ENCODE measurements around the gene ERMARD. TPM values are rescaled to one million over a fixed set of nuclear protein-coding genes. Genes with fewer than 3 reads are reported as not detected.

Gene ERMARD
- total RNA-seq, 1 experiment from 2014 or later, result 17.7 TPM

- Mint-ChIP-seq H3K36me3 (no peaks in the 10 kb centered on the region), H3K9me3 (peaks cover 5% of the 10 kb centered on the region; the same call in 1 of the 2 replicates), H3K4me3 (no peak overlapping the region), H3K27ac (no peak overlapping the region), H3K4me1 (peaks cover 7% of the 10 kb centered on the region), H3K27me3 (ENCODE audit: low read depth) (peaks cover 8% of the 10 kb centered on the region)
- TF ChIP-seq CREB1 (CRISPR knock-in tag; IDR thresholded peaks at IDR 0.05), result no peak
- TF ChIP-seq ZNF532 (CRISPR knock-in tag; IDR thresholded peaks at IDR 0.05; ENCODE audit: borderline replicate concordance), result no peak
- no peak for TF ChIP-seq NFATC4 (CRISPR knock-in tag; IDR thresholded peaks at IDR 0.05)
- TF ChIP-seq USF2 (CRISPR knock-in tag; IDR thresholded peaks at IDR 0.05), result no peak
- TF ChIP-seq JUN (CRISPR knock-in tag; IDR thresholded peaks at IDR 0.05), result no peak
- no peak for TF ChIP-seq MAX (CRISPR knock-in tag; IDR thresholded peaks at IDR 0.05)
- TF ChIP-seq CBFB (CRISPR knock-in tag; IDR thresholded peaks at IDR 0.05; ENCODE audit: low read depth), result no peak
- no peak for TF ChIP-seq EMX1 (CRISPR knock-in tag; IDR thresholded peaks at IDR 0.05)
- TF ChIP-seq KAT7 (CRISPR knock-in tag; IDR thresholded peaks at IDR 0.05; ENCODE audit: borderline replicate concordance), result no peak
- TF ChIP-seq FOXK1 (CRISPR knock-in tag; IDR thresholded peaks at IDR 0.05), result no peak
- TF ChIP-seq FOXP4 (CRISPR knock-in tag; IDR thresholded peaks at IDR 0.05), result no peak
- no peak for TF ChIP-seq NR3C1 (CRISPR knock-in tag; conservative IDR thresholded peaks at IDR 0.05; ENCODE audit: low read depth)
- no peak for TF ChIP-seq ELF4 (CRISPR knock-in tag; IDR thresholded peaks at IDR 0.05; ENCODE audit: low read depth)
- no peak for TF ChIP-seq ATF2 (CRISPR knock-in tag; IDR thresholded peaks at IDR 0.05; ENCODE audit: borderline replicate concordance, low read depth)
- TF ChIP-seq ZNF512 (CRISPR knock-in tag; IDR thresholded peaks at IDR 0.05; ENCODE audit: borderline replicate concordance), result no peak
- ChIA-PET CTCF (no interaction called here), POLR2A (no interaction called here)
- ATAC-seq, result no peak
- DNase-seq (ENCODE audit: low spot score), result no peak
Observed at GRCh38 chr6:169745405-169745804, 6.0 kb upstream of the ERMARD start.

- Mint-ChIP-seq H3K4me3 (no peak overlapping the region), H3K27me3 (ENCODE audit: low read depth) (peaks cover 8% of the 10 kb centered on the region), H3K4me1 (peaks cover 7% of the 10 kb centered on the region), H3K36me3 (no peaks in the 10 kb centered on the region), H3K27ac (no peak overlapping the region), H3K9me3 (peaks cover 5% of the 10 kb centered on the region; the same call in 1 of the 2 replicates)
- DNase-seq (ENCODE audit: low spot score) (no peak), ATAC-seq (no peak)
- POLR2A ChIA-PET, result no interaction called here
- CTCF ChIA-PET, result no interaction called here
- no peak for TF ChIP-seq KAT7 (CRISPR knock-in tag; IDR thresholded peaks at IDR 0.05; ENCODE audit: borderline replicate concordance)
- no peak for TF ChIP-seq ATF6 (CRISPR knock-in tag; IDR thresholded peaks at IDR 0.05)
- TF ChIP-seq MYBL2 (CRISPR knock-in tag; IDR thresholded peaks at IDR 0.05), result no peak
- TF ChIP-seq GABPB1 (CRISPR knock-in tag; IDR thresholded peaks at IDR 0.05), result no peak
- no peak for TF ChIP-seq GRHL2 (CRISPR knock-in tag; IDR thresholded peaks at IDR 0.05; ENCODE audit: insufficient replicate concordance, severe bottlenecking)
- no peak for TF ChIP-seq ATF2 (CRISPR knock-in tag; IDR thresholded peaks at IDR 0.05; ENCODE audit: borderline replicate concordance, low read depth)
- TF ChIP-seq ETV6 (CRISPR knock-in tag; IDR thresholded peaks at IDR 0.05), result no peak
- TF ChIP-seq ATF3 (CRISPR knock-in tag; conservative IDR thresholded peaks at IDR 0.05), result no peak
Observed at GRCh38 chr6:169746556-169746955, 4.9 kb upstream of the ERMARD start.

All from WTC11 (cell line).